HG03558 (cell line): ENCODE data around the gene PLA2G15.

ENCODE experiments used
- ATAC-seq: cut with Tn5 transposase; IDR thresholded peaks from one replicate; pipeline ENCODE4 v1.9.1; 2021; ENCODE audit warnings: moderate number of reproducible peaks; ENCODE audit not compliant: unreplicated experiment; ENCODE audit errors: extremely low read depth

Gene PLA2G15

GRCh38 chr16:68291227-68291626, 46.1 kb downstream of the PLA2G15 start:
- no peak for ATAC-seq

GRCh38 chr16:68292425-68292824, 47.3 kb downstream of the PLA2G15 start:
- no peak for ATAC-seq

- ATAC-seq, result no peak
Observed at GRCh38 chr16:68296291-68296690, 51.1 kb downstream of the PLA2G15 start.

- ATAC-seq, result no peak
Observed at GRCh38 chr16:68296693-68297092, 51.5 kb downstream of the PLA2G15 start.

GRCh38 chr16:68297908-68298307, 52.7 kb downstream of the PLA2G15 start:
- ATAC-seq, result no peak

GRCh38 chr16:68298312-68298711, 53.1 kb downstream of the PLA2G15 start:
- no peak for ATAC-seq

GRCh38 chr16:68298907-68299561, 53.9 kb downstream of the PLA2G15 start:
- ATAC-seq, result no peak

GRCh38 chr16:68299571-68300453, 54.6 kb downstream of the PLA2G15 start:
- no peak for ATAC-seq

- ATAC-seq, result no peak
Observed at GRCh38 chr16:68300734-68301459, 55.7 kb downstream of the PLA2G15 start.

GRCh38 chr16:68306633-68307032, 61.5 kb downstream of the PLA2G15 start:
- ATAC-seq, result no peak

- no peak for ATAC-seq
Observed at GRCh38 chr16:68309799-68310198, 64.6 kb downstream of the PLA2G15 start.

GRCh38 chr16:68310437-68310773, 65.2 kb downstream of the PLA2G15 start:
- ATAC-seq, result no peak
